ENCODE data around the gene SIPA1L2.

Gene SIPA1L2

DNA sequence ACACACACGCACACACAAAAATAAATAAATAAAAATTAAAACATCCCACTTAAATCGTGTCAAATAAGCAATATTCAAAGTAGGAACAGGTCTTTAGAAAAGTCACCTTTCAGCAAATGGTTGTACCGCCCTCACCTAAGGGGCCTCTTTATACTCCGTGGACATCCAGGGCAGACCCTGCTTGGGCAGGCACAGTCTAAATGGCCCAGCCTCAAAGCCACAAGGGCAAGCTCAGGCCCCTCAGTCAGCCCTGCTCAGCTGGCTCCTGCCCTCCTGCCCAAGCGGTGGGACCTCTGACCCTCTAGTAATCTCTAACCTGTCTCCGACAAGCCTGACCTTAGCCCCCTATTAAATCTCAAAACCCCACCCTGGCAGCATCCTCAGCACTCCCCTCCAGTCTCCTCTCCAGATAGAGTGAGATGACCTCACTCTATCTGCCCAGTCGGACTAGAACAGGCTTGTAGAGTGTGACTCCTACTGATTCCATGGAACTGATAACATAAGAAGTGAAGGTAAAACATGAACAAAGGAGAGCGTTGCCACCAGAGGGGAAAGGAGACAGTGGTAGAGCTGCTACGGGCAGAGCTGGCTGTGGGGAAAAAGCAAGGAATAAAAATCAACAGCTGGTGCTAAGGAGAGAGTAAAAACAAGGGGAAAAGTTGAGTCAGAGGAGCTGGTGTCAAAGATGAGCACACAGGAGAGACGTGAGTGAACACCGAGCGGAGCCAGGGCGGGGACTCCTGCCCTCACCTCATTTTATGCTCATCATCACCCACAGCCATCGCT, 36.0 kb downstream of the SIPA1L2 start:
- DNase-seq (ENCODE audit: low read depth in 3 of 3), result no peak

DNA sequence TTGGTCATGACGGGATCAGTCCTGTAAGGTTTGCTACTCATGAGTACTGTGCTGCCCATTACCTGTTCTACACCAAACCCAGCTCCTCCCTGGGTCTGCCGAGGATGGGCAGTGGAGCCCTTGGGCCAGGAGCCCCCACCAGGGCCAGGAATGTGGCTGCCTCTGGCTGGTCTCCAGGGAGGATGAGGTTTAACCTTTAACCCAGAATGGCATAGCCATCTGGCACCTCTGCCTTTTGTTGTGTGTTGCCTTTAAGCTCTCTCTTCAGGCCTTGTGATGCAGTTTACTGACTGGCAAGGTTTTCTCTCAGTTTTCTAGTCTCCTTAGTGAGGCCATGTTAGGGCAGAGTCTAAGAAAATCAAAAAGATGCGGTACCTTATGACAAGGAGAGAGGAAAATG, 38.6 kb downstream of the SIPA1L2 start:
- DNase-seq (ENCODE audit: low read depth in 3 of 3), result no peak

- no peak for DNase-seq (ENCODE audit: low read depth in 3 of 3)
Measured at GRCh38 chr1:232590744-232591082, 39.2 kb downstream of the SIPA1L2 start.

DNA sequence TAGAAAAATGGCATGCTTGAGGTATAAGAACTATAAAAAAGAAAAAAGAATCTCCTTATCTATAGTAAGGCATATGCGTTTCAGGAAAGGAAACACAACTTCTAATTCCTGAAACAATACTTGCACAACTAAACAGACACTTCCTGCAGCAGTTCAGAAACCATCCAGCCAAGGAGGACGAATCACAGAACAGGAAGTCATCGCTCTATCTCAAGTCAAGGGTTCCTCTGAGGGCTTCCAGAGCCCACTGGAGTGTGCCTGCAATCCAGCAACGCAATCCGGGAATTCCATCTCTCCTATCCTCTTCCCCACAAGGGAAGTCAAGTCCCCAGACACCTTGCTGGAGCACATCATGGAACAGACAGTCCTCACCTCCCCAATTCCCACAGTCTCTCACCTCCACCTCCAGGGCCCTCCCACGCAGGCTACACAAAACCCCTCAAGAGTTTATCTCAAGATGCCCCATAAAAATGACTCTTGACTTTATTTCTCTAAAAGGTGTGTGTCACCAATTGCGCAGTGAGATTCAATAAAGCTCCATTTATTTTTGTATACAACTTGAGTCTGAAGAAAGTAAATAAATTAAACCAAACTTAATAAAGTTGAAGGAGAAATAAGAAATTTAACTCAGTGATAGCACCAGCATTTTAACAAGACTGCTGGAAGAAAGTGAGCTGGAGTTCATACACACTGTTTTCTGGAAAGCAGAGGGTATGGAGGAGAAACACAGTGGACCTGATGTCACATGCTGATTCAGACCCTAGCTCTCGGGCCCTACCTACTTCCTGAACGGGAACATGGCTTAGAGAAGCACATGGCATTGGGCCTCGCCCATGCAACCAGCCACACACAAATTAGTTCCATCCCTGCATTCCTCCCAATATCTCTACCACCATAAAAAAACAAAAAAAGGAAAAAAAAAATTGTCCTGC, 39.9 kb downstream of the SIPA1L2 start:
- no peak for DNase-seq (ENCODE audit: low read depth in 3 of 3)

- no peak for DNase-seq (ENCODE audit: low read depth in 3 of 3)
Measured at GRCh38 chr1:232589111-232589811, 40.7 kb downstream of the SIPA1L2 start.

DNA sequence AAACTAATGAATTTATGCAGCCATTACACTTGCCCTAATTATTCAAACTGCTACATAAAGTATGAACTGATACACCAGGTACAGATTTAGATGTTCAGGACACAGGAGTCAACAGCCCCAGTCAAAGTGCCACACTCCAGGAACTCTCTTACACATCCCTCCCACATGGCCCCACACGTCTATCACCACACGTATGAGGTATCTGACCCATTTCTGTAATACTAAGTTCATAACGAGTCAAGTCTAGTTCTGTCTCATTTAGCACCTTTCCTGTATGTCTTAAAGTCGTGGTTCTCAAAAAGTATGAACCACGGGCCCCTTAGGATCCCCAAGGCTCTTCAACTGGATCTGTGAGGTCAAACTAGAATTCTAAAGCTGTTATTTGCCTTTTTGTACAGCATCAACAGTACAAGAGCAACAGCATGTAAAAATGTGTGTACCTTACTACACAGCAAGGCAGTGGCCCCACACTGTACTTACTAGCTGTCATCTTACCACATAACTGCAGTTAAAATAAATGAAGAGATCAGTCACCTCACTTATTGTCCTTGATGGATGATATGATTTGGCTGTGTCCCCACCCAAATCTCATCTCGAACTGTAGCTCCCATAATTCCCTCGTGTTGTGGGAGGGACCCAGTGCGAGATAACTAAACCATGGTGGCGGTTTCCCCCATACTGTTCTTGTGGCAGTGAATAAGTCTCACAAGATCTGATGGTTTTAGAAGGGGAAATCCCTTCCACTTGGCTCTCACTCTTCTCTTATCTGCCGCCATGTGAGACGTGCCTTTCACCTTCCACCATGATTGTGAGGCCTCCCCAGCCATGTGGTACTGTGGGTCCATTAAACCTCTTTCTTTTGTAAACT, 42.6 kb downstream of the SIPA1L2 start:
- DNase-seq (ENCODE audit: low read depth in 3 of 3), result no peak

- no peak for DNase-seq (ENCODE audit: low read depth in 3 of 3)
Measured at GRCh38 chr1:232586679-232587078, 43.3 kb downstream of the SIPA1L2 start.

DNA sequence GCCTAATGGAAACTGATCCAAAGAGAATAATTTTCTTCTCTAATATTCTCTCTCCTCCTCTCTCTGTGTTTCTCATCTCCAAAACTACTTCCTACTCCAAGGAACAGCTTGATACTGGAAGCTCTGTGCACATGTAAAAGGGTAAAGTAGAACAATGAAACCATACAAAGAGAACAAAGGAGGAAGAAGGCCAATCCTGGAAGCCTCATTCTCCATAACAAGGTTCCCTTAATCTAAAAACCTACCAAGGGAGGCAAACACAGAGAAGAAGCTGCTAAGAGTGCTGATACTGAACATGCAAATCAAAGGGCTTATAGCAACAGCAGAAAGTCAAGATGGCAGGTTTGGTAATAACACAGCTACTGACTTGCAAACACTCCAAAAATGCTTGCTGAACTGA, 44.4 kb downstream of the SIPA1L2 start:
- DNase-seq (ENCODE audit: low read depth in 3 of 3), result no peak

- DNase-seq (ENCODE audit: low read depth in 3 of 3), result no peak
Measured at GRCh38 chr1:232581932-232582331, 48.0 kb downstream of the SIPA1L2 start.
